ENCODE measurements around the gene ATE1. TPM values are rescaled to one million over a fixed set of nuclear protein-coding genes. Genes with fewer than 3 reads are reported as not detected.

ATE1 gene
- total and polyA plus RNA-seq, 8 donors: 24.5 to 35.4 (median 31.9) TPM

DNA sequence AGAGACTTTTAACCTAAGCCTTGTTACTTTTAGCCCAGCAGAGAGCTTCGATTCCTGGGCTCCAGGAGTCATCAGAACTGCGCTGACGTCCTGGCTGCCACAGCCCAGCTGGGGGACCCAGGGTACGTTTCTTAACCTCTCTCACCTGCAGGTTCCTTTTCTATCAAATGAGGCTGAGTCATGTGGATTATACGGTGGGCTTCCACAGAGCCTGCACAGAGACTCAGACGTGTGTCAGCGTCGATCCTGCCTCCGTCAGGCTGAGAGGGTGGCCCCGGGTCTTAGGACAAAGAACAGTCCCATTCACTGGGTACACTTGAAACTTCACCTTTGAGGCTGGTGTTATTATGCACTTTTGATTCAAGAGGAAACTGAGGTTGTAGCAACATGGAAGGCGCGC, 228.9 kb downstream of the ATE1 start:
- TF ChIP-seq, protein P1, sequence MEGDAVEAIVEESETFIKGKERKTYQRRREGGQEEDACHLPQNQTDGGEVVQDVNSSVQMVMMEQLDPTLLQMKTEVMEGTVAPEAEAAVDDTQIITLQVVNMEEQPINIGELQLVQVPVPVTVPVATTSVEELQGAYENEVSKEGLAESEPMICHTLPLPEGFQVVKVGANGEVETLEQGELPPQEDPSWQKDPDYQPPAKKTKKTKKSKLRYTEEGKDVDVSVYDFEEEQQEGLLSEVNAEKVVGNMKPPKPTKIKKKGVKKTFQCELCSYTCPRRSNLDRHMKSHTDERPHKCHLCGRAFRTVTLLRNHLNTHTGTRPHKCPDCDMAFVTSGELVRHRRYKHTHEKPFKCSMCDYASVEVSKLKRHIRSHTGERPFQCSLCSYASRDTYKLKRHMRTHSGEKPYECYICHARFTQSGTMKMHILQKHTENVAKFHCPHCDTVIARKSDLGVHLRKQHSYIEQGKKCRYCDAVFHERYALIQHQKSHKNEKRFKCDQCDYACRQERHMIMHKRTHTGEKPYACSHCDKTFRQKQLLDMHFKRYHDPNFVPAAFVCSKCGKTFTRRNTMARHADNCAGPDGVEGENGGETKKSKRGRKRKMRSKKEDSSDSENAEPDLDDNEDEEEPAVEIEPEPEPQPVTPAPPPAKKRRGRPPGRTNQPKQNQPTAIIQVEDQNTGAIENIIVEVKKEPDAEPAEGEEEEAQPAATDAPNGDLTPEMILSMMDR (IDR thresholded peaks at IDR 0.05): no peak
- Histone ChIP-seq H3K4me3 (no peak overlapping the region), H3K27ac (no peak overlapping the region), H3K27me3 (peaks cover 0 to 2% of the 10 kb centered on the region in 2 donors), H3K36me3 (no peaks in the 10 kb centered on the region), H3K9me3 (peaks cover 0 to 9% of the 10 kb centered on the region in 2 donors), H3K4me1 (no peaks in the 10 kb centered on the region)
- ATAC-seq (no peak), DNase-seq (no peak)
- intact Hi-C loops (cut with DNase I): no loop called here

DNA sequence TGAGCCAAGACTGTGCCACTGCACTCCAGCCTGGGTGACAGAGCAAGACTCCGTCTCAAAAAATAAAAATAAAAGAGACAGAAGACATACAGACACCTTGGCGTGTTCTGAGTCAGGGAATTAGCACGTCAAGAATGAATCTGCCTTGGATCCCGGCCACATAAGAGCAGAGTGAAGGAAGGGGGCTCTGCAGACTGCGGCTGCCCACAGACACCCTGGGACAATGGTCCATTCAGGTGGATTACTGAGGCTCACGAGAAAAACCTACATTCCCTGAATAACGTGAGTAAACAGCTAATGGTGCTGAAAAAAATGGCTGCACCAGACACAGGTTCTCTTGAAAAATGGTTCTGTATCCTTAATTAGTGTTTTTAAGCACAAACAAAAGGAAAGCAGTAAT, 229.5 kb downstream of the ATE1 start:
- ATAC-seq (no peak), DNase-seq (no peak)
- Histone ChIP-seq H3K27ac (no peak overlapping the region), H3K27me3 (peaks cover 0 to 5% of the 10 kb centered on the region in 2 donors), H3K4me3 (no peak overlapping the region), H3K4me1 (no peaks in the 10 kb centered on the region), H3K9me3 (peaks cover 0 to 9% of the 10 kb centered on the region in 2 donors), H3K36me3 (no peaks in the 10 kb centered on the region)
- TF ChIP-seq, protein P1 (IDR thresholded peaks at IDR 0.05): no peak
- intact Hi-C loops (cut with DNase I): no loop called here

DNA sequence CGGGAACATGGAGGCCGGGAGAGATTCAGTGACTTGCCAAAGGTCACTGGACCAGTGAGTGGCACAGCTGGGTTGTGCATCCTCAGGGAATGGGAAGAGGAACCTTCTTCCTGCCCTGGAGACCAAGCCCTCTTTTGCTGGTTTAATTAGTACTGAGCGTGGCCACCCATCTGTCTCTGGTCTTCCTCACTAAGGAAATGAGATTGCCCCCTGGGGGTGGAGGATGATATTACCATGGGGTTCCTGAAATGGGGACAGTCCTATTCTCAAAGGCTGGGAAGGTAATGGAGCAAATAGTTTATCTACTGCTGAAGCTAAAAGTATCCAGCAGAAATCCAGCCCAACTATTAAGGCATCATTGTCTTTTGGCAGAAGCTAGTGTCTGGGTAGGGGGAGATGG, 231.0 kb downstream of the ATE1 start:
- peak; percentile 43 for ATAC-seq

DNA sequence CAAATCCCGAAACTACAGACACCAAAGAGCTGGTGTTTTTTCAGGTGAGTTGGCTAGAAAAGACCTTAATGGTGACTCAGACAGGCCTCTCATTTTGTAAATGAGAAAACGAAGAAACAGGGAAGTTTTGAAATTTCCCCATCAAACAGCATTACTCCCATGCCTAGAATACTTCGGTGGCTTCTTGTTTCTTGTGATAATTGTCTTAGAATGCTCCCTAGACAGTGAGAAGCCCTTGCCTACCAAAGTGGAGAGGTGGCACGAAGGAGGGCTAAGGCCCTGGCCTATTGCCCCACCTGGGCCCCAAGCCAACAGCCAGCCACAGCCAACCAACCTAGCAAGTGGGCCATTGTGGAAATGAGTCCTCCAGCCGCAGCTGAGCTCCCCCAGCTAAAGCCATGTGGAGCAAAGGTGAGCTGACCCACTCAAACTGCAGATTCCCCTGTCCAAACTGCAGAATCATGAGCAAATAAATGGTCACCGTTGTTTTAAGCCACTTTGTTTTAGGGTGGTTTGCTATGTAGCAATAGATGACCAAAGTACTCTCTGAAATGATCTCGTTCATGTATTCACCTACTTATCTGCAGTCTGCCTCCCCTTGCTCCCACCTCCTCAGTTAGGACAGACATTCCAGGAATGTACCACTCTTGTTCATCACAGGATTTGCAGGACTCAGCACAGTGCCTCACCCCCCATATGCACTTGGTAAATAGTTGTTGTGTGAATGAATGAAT, 231.9 kb downstream of the ATE1 start:
- H3K36me3 ChIP-seq: no peaks in the 10 kb centered on the region
- intact Hi-C loops (cut with DNase I): no loop called here
- ATAC-seq (no peak), DNase-seq (no peak)
- TF ChIP-seq, protein P1 (IDR thresholded peaks at IDR 0.05): no peak
- peaks cover 0 to 22% of the 10 kb centered on the region in 2 donors for H3K27me3 ChIP-seq
- peaks cover 0 to 9% of the 10 kb centered on the region in 2 donors for H3K9me3 ChIP-seq
- H3K4me1 ChIP-seq: no peaks in the 10 kb centered on the region
- no peak overlapping the region for H3K4me3 ChIP-seq
- H3K27ac ChIP-seq: no peak overlapping the region

More for the DNA sequence above, 231.0 kb downstream of the ATE1 start:
- no peak overlapping the region for H3K27ac ChIP-seq
- no peak overlapping the region for H3K4me3 ChIP-seq
- no peaks in the 10 kb centered on the region for H3K36me3 ChIP-seq
- H3K27me3 ChIP-seq: peaks cover 0 to 12% of the 10 kb centered on the region in 2 donors
- H3K9me3 ChIP-seq: peaks cover 0 to 9% of the 10 kb centered on the region in 2 donors
- no peak for DNase-seq
- TF ChIP-seq, protein P1 (IDR thresholded peaks at IDR 0.05): peak; percentile 29 to 30
- no peaks in the 10 kb centered on the region for H3K4me1 ChIP-seq
- intact Hi-C loops (cut with DNase I): no loop called here

DNA sequence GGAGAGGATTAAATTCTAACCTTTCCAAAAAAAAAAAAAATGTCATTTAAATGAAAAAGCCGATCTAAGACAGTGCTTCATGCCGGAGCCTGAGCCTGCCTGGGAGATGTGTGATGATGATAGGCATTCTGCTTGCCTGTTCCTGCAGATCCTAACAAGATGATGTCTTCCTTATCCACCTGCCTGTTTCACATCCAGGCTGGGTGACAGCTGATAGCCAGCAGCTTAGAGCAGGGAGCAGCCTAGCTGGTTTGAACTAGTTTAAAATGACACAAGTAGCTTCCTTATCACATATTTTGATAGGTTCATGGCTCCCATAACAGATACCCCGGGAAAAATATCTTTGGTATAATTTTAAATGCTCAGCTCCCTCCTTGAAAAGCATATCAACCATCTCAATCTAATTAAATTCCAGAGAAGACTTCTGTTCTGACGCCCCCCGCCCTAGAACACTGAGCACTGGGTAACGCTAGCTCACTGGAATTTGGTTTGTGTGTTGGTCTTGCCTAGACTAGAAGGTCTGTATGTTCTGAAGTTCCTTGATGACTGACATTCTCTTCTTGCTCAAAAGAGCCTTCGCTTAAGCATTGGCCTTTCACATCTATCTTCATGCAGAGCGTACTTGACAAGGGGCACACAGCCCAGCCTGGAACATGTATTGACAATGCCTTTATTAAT, 232.7 kb downstream of the ATE1 start:
- intact Hi-C loops (cut with DNase I): no loop called here
- no peaks in the 10 kb centered on the region for H3K36me3 ChIP-seq
- TF ChIP-seq, protein P1 (IDR thresholded peaks at IDR 0.05): no peak
- no peak overlapping the region for H3K27ac ChIP-seq
- H3K27me3 ChIP-seq: peaks cover 0 to 28% of the 10 kb centered on the region in 2 donors
- peaks cover 0 to 4% of the 10 kb centered on the region in 2 donors for H3K9me3 ChIP-seq
- no peaks in the 10 kb centered on the region for H3K4me1 ChIP-seq
- H3K4me3 ChIP-seq: no peak overlapping the region
- DNase-seq (no peak), ATAC-seq (no peak)

All from left lung (tissue), 10 donors.